NB4 (cell line): Measurements from ENCODE around the gene MTMR2.

Experiments
- DNase-seq: peaks from one replicate; pipeline ENCODE4 v3.0.0; 2010; ENCODE audit warnings: low read depth
- H3K4me3 ChIP-seq: one replicate; pipeline ENCODE4 v1.5.1; 2011; ENCODE audit warnings: mild to moderate bottlenecking, low read depth, low read length, moderate library complexity
- MYC ChIP-seq: IDR thresholded peaks from 2 replicates; pipeline ENCODE4 v1.6.1; 2011; ENCODE audit warnings: low read depth, low read length
- POLR2A ChIP-seq: IDR thresholded peaks from 2 replicates; pipeline ENCODE4 v1.6.1; 2011; ENCODE audit warnings: mild to moderate bottlenecking; ENCODE audit not compliant: insufficient read length; ENCODE audit errors: extremely low read depth
- TF ChIP-seq, protein P1 (sequence below): IDR thresholded peaks from 2 replicates; pipeline ENCODE4 v1.6.1; 2011; ENCODE audit warnings: low read depth, low read length
- TF ChIP-seq, protein P2 (sequence below): IDR thresholded peaks from one replicate; pipeline ENCODE4 v1.5.1; 2012; ENCODE audit warnings: low read depth, low read length

The MTMR2 gene

DNA sequence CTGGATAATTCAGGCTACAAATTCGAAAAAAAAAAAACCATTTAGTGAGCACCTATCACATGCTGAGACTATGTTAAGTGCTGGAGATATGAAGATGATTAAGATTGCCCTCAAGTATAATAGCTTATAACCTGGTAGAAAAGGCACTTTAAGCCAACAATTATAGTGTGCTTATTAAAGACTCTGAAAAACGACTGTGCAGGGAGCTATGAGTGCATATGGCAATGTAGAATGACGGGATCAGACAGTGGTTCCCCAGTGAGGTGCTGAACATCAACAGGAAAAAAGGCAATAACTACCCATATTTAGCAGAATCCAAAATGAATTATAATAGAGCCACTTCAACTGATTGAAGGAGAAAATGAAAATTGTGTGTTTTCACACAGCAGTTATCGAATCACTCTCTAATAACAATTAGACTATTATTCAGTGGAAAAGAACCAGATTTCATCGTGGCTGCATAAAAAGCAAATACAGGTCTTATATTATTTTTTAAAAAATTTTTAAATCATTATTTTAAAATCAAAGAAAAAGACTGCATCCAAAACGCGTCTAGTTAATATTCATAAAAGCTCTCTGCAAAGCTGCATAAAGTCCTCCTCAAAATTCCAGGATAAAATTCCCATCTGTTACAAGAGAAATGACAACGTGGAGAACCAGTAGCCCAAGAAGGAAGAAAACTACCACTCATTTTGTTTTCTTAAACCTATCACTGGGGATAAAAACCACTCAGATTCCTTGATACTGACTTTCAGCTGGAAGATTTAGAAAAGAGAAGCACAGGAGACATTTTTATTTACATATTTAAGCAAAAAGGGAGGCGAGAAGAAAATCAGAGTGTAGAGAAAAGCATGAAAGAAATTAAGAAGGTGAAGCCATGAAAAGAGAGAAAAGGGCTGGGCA lies 1.1 kb downstream of the MTMR2 start:
- TF ChIP-seq, protein P1, sequence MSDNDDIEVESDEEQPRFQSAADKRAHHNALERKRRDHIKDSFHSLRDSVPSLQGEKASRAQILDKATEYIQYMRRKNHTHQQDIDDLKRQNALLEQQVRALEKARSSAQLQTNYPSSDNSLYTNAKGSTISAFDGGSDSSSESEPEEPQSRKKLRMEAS = no peak
- TF ChIP-seq, protein P2, sequence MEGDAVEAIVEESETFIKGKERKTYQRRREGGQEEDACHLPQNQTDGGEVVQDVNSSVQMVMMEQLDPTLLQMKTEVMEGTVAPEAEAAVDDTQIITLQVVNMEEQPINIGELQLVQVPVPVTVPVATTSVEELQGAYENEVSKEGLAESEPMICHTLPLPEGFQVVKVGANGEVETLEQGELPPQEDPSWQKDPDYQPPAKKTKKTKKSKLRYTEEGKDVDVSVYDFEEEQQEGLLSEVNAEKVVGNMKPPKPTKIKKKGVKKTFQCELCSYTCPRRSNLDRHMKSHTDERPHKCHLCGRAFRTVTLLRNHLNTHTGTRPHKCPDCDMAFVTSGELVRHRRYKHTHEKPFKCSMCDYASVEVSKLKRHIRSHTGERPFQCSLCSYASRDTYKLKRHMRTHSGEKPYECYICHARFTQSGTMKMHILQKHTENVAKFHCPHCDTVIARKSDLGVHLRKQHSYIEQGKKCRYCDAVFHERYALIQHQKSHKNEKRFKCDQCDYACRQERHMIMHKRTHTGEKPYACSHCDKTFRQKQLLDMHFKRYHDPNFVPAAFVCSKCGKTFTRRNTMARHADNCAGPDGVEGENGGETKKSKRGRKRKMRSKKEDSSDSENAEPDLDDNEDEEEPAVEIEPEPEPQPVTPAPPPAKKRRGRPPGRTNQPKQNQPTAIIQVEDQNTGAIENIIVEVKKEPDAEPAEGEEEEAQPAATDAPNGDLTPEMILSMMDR = no peak
- TF ChIP-seq MYC (no peak), POLR2A (no peak)
- peak; percentile 45 for DNase-seq
- H3K4me3 ChIP-seq = peak overlapping the region; percentile 76

DNA sequence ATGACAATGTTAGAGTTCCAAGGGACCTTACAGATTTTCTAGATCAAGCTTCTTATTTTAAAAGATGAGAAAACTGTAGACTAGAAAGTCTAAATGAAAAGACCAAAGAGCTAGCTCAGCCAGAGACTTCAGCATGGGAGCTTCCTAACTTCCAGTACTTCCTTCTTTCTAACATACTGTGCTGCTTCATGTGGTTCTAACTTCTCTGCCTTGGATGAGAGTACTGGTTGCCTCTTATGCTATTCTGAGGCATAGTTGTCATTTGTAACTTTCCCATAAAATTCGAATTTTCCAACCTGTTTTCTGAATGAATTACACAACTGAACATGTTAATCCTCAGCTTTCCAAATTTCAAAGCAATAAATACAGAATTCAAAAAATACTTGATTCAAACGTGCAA lies 1.8 kb downstream of the MTMR2 start:
- peak; percentile 63 for DNase-seq
- peak overlapping the region; percentile 76 for H3K4me3 ChIP-seq
- no peak for TF ChIP-seq POLR2A
- TF ChIP-seq, protein P1 = no peak
- TF ChIP-seq, protein P2 = no peak
- TF ChIP-seq MYC = no peak

DNA sequence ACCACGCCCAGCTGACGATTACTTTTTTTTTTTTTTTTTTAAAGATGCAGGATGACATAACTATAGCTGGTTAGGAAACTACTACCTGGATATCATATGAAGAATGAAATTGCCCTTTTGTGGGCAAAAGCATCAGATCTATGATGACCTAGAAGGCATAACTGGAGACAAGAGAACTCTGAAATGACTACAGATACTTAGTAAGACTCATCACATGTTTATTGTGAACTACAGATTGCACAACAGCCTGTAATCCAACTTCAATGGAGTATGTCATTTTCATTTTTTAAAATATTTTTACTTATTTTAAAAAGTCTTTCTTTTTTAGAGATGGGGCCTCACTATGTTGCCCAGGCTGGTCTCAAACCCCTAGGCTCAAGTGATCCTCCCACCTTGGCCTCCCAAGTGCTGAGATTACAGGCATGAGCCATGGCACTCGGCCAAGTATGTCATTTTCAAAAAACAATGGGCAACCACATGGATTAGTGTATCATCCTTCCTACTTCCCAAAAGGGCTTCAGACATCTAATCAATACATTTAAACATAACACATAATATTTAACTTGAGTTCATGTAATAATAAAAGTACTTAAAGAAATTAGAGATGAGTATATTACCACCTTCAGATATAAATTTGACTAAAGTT lies 3.3 kb downstream of the MTMR2 start:
- H3K4me3 ChIP-seq = no peak overlapping the region
- peak; percentile 18 for DNase-seq

DNA sequence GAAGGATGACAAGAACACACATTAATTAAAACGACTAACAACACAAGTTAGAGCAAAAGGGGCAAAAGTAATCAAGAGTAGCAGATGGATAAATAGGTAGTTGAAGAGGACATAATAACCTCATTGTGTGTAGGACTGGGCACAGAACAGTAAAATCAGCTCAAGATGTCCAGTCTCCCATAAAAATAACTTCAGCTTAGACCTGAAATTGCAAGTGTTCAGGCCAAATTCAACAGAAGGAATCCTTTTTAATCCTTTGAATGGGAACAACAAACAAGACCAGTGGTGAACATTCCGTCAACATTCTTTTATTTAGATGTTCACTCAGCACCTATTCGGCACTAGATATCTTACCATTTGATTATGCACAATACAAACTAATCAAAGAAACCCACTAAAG lies 4.4 kb downstream of the MTMR2 start:
- DNase-seq = no peak
- TF ChIP-seq MYC = no peak
- TF ChIP-seq, protein P2 = no peak
- H3K4me3 ChIP-seq = no peak overlapping the region

More for the DNA sequence above, 3.3 kb downstream of the MTMR2 start:
- TF ChIP-seq MYC (no peak), POLR2A (no peak)
- TF ChIP-seq, protein P2 = no peak
- TF ChIP-seq, protein P1 = no peak

DNA sequence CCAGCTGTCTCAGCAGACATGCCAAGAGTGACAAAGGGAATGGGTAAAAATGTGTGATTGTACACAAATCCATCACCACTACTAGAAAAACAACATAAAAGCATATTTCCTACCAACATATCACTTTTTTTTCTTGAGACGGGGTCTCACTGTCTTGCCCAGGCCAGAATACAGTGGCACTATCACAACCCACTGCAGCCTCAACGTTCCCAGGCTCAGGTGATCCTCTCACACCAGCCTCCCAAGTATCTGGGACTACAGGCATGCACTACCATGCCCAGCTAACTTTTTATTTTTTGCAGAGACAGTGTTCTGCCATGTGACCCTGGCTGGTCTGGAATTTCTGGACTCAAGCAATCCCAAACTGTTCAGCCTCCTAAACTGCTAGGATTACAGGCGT lies 5.2 kb downstream of the MTMR2 start:
- no peak for TF ChIP-seq POLR2A
- TF ChIP-seq MYC = no peak
- TF ChIP-seq, protein P2 = no peak
- TF ChIP-seq, protein P1 = no peak

More for the DNA sequence above, 5.2 kb downstream of the MTMR2 start:
- no peak for DNase-seq
- H3K4me3 ChIP-seq = no peak overlapping the region
